ENCODE data around the gene CHST13. TPM values are rescaled to one million over a fixed set of nuclear protein-coding genes. Genes with fewer than 3 reads are reported as not detected.

Gene CHST13
- total RNA-seq, 2 experiments from 2014 or later: not detected

DNA sequence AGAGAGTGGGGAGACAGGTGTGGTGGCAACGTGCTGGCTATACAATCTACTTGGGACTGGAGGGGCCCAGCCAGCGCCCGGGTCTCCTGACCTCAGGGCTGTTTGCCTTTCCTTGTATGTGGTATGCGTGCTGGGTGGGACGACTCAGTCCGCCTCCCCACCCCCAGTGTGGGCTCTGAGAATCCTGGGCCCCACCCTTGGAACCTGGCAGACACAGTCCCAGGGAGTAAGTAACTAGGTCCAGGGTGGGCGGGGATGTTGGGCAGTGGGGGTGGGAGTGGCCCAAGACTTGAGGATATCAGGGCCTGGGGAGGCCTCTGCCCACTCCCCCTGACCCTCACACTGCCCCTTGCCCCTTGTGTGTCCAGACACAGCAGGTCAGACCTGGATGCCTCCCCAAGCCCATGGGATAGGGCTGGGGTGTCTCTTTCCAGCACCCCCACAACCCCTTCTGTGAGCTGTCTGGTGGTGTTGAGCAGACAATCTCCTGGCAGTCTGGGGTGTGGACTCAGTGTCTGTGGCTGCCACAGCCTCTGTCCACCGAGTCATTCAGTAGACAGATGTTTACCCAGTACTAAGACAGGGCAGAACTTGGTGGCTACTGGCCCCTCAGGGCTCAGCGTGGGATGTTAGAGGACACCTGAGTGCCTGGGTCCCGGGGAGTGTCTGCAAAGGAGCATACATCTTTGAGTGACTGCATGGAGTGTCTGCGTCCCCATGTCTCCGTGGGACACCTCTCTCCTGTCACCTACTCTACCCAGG is 1.3 kb downstream of the CHST13 start:
- Mint-ChIP-seq H3K4me3 (no peak overlapping the region), H3K9me3 (no peaks in the 10 kb centered on the region), H3K4me1 (ENCODE audit: low read depth) (no peaks in the 10 kb centered on the region), H3K27ac (no peak overlapping the region), H3K27me3 (peaks cover 19% of the 10 kb centered on the region), H3K36me3 (ENCODE audit: low read depth) (no peaks in the 10 kb centered on the region)
- Histone ChIP-seq H3K9me3 (ENCODE audit: control insufficient read depth in 1 of 2, insufficient read depth in 1 of 2, low read length in 2 of 2) (peaks cover 0 to 8% of the 10 kb centered on the region in 2 experiments), H3K36me3 (ENCODE audit: insufficient read depth, low read length) (no peaks in the 10 kb centered on the region), H3K4me3 (ENCODE audit: low read length) (no peak overlapping the region), H3K27me3 (ENCODE audit: control insufficient read depth in 1 of 2, insufficient read depth in 2 of 2, low read length in 2 of 2) (peaks cover 12 to 13% of the 10 kb centered on the region in 2 experiments), H3K4me1 (ENCODE audit: insufficient read depth, low read length) (peaks cover 5% of the 10 kb centered on the region), H3K27ac (ENCODE audit: low read depth in 1 of 2, low read length in 2 of 2) (no peak overlapping the region)
- ChIA-PET CTCF (no interaction called here), POLR2A (no interaction called here)
- intact Hi-C loops (cut with DNase I, micrococcal nuclease): no loop called here
- ATAC-seq (ENCODE audit: poor library complexity) (no peak), DNase-seq (no peak)
- TF ChIP-seq, protein P1, sequence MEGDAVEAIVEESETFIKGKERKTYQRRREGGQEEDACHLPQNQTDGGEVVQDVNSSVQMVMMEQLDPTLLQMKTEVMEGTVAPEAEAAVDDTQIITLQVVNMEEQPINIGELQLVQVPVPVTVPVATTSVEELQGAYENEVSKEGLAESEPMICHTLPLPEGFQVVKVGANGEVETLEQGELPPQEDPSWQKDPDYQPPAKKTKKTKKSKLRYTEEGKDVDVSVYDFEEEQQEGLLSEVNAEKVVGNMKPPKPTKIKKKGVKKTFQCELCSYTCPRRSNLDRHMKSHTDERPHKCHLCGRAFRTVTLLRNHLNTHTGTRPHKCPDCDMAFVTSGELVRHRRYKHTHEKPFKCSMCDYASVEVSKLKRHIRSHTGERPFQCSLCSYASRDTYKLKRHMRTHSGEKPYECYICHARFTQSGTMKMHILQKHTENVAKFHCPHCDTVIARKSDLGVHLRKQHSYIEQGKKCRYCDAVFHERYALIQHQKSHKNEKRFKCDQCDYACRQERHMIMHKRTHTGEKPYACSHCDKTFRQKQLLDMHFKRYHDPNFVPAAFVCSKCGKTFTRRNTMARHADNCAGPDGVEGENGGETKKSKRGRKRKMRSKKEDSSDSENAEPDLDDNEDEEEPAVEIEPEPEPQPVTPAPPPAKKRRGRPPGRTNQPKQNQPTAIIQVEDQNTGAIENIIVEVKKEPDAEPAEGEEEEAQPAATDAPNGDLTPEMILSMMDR (IDR thresholded peaks at IDR 0.05): no peak

DNA sequence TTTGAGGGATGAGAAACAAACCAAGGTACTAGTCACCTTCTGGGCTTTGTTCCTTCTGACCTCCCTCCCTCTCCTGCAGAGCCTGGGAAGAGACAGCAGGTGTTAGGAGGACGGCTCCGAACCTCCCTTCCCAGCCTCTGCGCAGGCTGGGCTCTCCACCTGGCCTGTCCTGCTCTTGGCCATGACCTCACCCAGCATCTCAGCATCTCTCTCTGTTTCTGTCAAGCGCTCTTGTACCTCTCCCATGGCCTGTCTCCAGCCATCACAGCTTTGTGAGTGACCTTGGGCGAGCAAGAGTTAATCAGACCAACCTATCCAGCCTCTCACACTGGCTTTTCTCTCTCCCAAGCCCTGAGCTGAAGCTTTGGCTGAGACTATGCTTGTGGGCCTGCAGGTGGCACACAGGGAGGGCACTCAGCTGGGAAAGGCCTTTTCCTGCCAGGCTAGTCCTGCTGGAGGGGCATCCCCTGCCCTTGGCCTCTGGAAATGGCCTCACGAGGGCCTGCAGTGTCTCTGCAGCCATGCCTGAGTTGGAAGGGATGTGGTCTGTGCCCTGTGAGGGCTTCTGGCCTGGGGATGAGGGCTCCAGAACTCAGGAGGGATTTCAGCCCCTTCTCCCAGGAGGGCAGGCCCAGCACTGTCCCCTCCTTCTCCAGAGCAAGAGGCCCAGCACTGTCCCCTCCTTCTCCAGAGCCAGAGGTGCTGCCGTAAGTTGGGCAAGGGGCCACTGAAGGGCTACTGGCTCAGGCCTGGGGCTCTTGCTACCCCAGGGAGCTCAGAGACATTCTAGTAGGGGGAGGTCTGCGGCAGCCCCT is 2.1 kb downstream of the CHST13 start:
- H3K27me3 ChIP-seq (ENCODE audit: control insufficient read depth in 1 of 2, insufficient read depth in 2 of 2, low read length in 2 of 2): peaks cover 12% of the 10 kb centered on the region in 2 experiments
- H3K9me3 Mint-ChIP-seq: no peaks in the 10 kb centered on the region
- DNase-seq (no peak), ATAC-seq (ENCODE audit: poor library complexity) (no peak)
- H3K4me3 Mint-ChIP-seq: no peak overlapping the region
- peaks cover 5% of the 10 kb centered on the region for H3K4me1 ChIP-seq (ENCODE audit: insufficient read depth, low read length)
- H3K9me3 ChIP-seq (ENCODE audit: control insufficient read depth in 1 of 2, insufficient read depth in 1 of 2, low read length in 2 of 2): peaks cover 0 to 8% of the 10 kb centered on the region in 2 experiments
- no peak overlapping the region for H3K27ac ChIP-seq (ENCODE audit: low read depth in 1 of 2, low read length in 2 of 2)
- POLR2A ChIA-PET: no interaction called here
- H3K27ac Mint-ChIP-seq: no peak overlapping the region
- H3K36me3 ChIP-seq (ENCODE audit: insufficient read depth, low read length): no peaks in the 10 kb centered on the region
- no peaks in the 10 kb centered on the region for H3K36me3 Mint-ChIP-seq (ENCODE audit: low read depth)
- CTCF ChIA-PET: no interaction called here
- peaks cover 19% of the 10 kb centered on the region for H3K27me3 Mint-ChIP-seq
- intact Hi-C loops (cut with DNase I, micrococcal nuclease): no loop called here
- no peak overlapping the region for H3K4me3 ChIP-seq (ENCODE audit: low read length)
- H3K4me1 Mint-ChIP-seq (ENCODE audit: low read depth): no peaks in the 10 kb centered on the region
- TF ChIP-seq, protein P1 (IDR thresholded peaks at IDR 0.05): no peak

DNA sequence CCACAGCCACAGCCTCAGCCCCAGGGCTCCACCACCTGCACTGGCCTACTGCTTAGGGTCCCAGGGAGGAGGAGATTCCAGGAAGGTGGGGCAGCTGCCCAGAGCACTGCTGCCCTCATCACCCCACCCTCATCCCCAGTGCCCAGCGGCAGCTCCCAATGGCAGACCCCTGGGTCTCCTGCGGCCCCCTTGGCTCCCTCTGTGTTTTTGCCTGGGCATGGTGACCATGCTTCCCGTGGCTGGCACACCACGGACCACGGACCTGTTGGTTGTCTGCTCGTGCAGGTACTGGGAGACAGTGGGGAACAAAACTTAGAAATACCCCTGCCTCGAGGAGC is 2.7 kb downstream of the CHST13 start:
- Histone ChIP-seq H3K9me3 (ENCODE audit: control insufficient read depth in 1 of 2, insufficient read depth in 1 of 2, low read length in 2 of 2) (peaks cover 0 to 8% of the 10 kb centered on the region in 2 experiments), H3K4me1 (ENCODE audit: insufficient read depth, low read length) (peaks cover 5% of the 10 kb centered on the region), H3K4me3 (ENCODE audit: low read length) (no peak overlapping the region), H3K27me3 (ENCODE audit: control insufficient read depth in 1 of 2, insufficient read depth in 2 of 2, low read length in 2 of 2) (peaks cover 12% of the 10 kb centered on the region in 2 experiments), H3K36me3 (ENCODE audit: insufficient read depth, low read length) (no peaks in the 10 kb centered on the region), H3K27ac (ENCODE audit: low read depth in 1 of 2, low read length in 2 of 2) (no peak overlapping the region)
- DNase-seq (no peak), ATAC-seq (ENCODE audit: poor library complexity) (no peak)
- POLR2A ChIA-PET: no interaction called here
- CTCF ChIA-PET: no interaction called here
- intact Hi-C loops (cut with DNase I, micrococcal nuclease): no loop called here
- Mint-ChIP-seq H3K4me1 (ENCODE audit: low read depth) (no peaks in the 10 kb centered on the region), H3K36me3 (ENCODE audit: low read depth) (no peaks in the 10 kb centered on the region), H3K4me3 (no peak overlapping the region), H3K9me3 (no peaks in the 10 kb centered on the region), H3K27me3 (peaks cover 19% of the 10 kb centered on the region), H3K27ac (no peak overlapping the region)
- TF ChIP-seq, protein P1 (IDR thresholded peaks at IDR 0.05): no peak
